Keratinocyte (primary cell): ENCODE results near the gene FRY.
"Not testable (repeated sequence)": the region's sequence is repeated elsewhere in the genome, so short reads cannot be mapped to it uniquely, and the experiment has no call there.

Experiments
- EZH2 ChIP-seq: IDR thresholded peaks from one replicate; pipeline ENCODE4 v1.6.1; 2012; ENCODE audit warnings: inconsistent platforms, mild to moderate bottlenecking, low read length, moderate library complexity
- TF ChIP-seq, protein P1 (sequence below), 3 experiments: IDR thresholded peaks in 1 of 3; conservative IDR thresholded peaks in 1 of 3; optimal IDR thresholded peaks in 1 of 3; 2 replicates in 2 of 3; 3 replicates in 1 of 3; pipeline versions ENCODE3 to v1.5.1; 2011; ENCODE audit warnings: low read length in 3 of 3, mild to moderate bottlenecking in 3 of 3, moderate library complexity in 2 of 3, control low read depth in 1 of 3, inconsistent platforms in 1 of 3; ENCODE audit not compliant: insufficient read depth in 2 of 3; ENCODE audit errors: extremely low read depth in 1 of 3

DNA sequence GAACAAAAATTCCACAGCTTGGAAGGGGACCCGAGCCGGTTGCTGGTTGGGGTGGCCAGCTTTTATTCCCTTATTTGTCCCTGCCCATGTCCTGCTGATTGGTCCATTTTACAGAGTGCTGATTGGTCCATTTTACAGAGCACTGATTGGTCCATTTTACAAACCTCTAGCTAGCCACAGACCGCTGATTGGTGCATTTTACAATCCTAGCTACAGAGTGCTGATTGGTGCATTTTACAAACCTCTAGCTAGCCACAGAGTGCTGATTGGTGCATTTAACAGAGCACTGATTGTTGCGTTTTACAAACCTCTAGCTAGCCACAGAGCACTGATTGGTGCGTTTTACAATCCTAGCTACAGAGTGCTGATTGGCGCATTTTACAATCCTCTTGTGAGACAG lies 37.2 kb upstream of the FRY start:
- TF ChIP-seq, protein P1, sequence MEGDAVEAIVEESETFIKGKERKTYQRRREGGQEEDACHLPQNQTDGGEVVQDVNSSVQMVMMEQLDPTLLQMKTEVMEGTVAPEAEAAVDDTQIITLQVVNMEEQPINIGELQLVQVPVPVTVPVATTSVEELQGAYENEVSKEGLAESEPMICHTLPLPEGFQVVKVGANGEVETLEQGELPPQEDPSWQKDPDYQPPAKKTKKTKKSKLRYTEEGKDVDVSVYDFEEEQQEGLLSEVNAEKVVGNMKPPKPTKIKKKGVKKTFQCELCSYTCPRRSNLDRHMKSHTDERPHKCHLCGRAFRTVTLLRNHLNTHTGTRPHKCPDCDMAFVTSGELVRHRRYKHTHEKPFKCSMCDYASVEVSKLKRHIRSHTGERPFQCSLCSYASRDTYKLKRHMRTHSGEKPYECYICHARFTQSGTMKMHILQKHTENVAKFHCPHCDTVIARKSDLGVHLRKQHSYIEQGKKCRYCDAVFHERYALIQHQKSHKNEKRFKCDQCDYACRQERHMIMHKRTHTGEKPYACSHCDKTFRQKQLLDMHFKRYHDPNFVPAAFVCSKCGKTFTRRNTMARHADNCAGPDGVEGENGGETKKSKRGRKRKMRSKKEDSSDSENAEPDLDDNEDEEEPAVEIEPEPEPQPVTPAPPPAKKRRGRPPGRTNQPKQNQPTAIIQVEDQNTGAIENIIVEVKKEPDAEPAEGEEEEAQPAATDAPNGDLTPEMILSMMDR (optimal IDR thresholded peaks at IDR 0.05 in 1 of 3, IDR thresholded peaks at IDR 0.05 in 1 of 3, conservative IDR thresholded peaks at IDR 0.05 in 1 of 3; ENCODE audit: extremely low read depth in 1 of 3, insufficient read depth in 2 of 3, low read length in 3 of 3), result not testable (repeated sequence)
- not testable (repeated sequence) for TF ChIP-seq EZH2
